B cell (primary cell): ENCODE results near the gene GEMIN7.

ENCODE experiments used
- CTCF ChIP-seq: fragments of 200-600 bp; IDR thresholded peaks from one replicate; pipeline ENCODE4 v1.8.0; 2022; ENCODE audit warnings: antibody characterized with exemption, mild to moderate bottlenecking
- EZH2 ChIP-seq: IDR thresholded peaks from 2 replicates; pipeline ENCODE4 v1.6.1; 2012; ENCODE audit warnings: borderline replicate concordance, low read depth, mild to moderate bottlenecking, moderate library complexity, low read length; ENCODE audit not compliant: insufficient read depth, poor library complexity, severe bottlenecking

GRCh38 chr19:45114116-45114515 lies 35.1 kb downstream of the GEMIN7 start:
- TF ChIP-seq CTCF (no peak), EZH2 (no peak)
